Measurements from ENCODE around the gene C2CD3. TPM values are rescaled to one million over a fixed set of nuclear protein-coding genes. Genes with fewer than 3 reads are reported as not detected.
"Not testable (repeated sequence)": the region's sequence is repeated elsewhere in the genome, so short reads cannot be mapped to it uniquely, and the experiment has no call there.

C2CD3 gene
- total RNA-seq, 1 donor from 2014 or later = 3.7 TPM

DNA sequence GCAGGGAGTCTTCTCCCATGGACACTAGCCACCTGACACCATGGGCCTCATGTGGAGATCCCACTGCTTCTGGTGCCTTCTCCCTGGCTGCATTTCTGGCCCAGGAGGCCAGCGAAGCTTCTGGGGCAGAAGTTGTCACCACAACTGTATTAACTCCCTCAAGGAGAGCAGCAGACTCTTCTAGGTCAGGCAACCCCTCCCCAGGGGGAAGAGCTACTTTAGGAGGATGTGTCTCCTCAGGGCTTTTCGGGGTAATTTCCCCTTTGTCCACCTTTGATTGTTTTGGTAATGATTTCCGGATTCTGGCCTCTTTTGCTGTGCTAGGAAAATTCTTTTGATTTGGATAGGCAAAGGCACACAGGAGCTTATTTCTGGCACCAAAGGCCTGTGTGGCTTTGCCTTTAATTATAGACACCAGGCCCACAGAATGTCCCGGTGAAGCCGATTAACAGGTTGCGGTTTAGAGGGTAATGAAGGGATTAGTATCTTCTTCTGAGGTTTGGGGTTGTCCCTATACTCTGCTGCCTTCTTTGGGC lies 179.3 kb downstream of the C2CD3 start:
- no peak for FAIRE-seq
- no peak for DNase-seq (ENCODE audit: low read depth)
- no peaks in the 10 kb centered on the region for H3K27me3 ChIP-seq (ENCODE audit: control insufficient read depth, insufficient read depth, low read length)
- TF ChIP-seq, protein P1, sequence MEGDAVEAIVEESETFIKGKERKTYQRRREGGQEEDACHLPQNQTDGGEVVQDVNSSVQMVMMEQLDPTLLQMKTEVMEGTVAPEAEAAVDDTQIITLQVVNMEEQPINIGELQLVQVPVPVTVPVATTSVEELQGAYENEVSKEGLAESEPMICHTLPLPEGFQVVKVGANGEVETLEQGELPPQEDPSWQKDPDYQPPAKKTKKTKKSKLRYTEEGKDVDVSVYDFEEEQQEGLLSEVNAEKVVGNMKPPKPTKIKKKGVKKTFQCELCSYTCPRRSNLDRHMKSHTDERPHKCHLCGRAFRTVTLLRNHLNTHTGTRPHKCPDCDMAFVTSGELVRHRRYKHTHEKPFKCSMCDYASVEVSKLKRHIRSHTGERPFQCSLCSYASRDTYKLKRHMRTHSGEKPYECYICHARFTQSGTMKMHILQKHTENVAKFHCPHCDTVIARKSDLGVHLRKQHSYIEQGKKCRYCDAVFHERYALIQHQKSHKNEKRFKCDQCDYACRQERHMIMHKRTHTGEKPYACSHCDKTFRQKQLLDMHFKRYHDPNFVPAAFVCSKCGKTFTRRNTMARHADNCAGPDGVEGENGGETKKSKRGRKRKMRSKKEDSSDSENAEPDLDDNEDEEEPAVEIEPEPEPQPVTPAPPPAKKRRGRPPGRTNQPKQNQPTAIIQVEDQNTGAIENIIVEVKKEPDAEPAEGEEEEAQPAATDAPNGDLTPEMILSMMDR (IDR thresholded peaks at IDR 0.05; ENCODE audit: insufficient read depth, low read length, severe bottlenecking) = no peak
- H3K36me3 ChIP-seq (ENCODE audit: control insufficient read depth, insufficient read depth, low read length) = no peaks in the 10 kb centered on the region
- H3K4me3 ChIP-seq (ENCODE audit: low read depth, low read length) = no peak overlapping the region

DNA sequence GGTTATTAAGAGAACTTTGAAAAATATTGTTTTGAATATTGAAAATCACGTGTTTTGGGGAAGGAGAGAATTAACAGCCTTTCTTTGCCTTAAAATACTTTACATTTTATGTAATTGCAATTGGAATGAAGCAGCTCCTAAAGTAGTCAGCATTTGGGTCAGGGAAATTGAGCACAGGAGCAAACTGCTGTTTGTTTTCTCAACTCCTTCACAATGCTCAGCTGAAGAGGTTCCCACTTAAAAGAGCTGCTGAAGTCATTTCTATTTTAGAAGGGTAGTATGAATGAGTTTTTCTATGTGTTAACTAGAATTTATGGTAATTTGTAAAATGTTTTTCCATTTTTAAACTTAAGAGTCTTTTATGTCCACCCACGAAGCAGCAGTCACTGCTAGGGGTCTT lies 180.1 kb downstream of the C2CD3 start:
- FAIRE-seq (no peak), DNase-seq (ENCODE audit: low read depth) (no peak)
- TF ChIP-seq, protein P1 (IDR thresholded peaks at IDR 0.05; ENCODE audit: insufficient read depth, low read length, severe bottlenecking) = no peak
- H3K27me3 ChIP-seq (ENCODE audit: control insufficient read depth, insufficient read depth, low read length) = no peaks in the 10 kb centered on the region
- H3K36me3 ChIP-seq (ENCODE audit: control insufficient read depth, insufficient read depth, low read length) = no peaks in the 10 kb centered on the region
- no peak overlapping the region for H3K4me3 ChIP-seq (ENCODE audit: low read depth, low read length)

DNA sequence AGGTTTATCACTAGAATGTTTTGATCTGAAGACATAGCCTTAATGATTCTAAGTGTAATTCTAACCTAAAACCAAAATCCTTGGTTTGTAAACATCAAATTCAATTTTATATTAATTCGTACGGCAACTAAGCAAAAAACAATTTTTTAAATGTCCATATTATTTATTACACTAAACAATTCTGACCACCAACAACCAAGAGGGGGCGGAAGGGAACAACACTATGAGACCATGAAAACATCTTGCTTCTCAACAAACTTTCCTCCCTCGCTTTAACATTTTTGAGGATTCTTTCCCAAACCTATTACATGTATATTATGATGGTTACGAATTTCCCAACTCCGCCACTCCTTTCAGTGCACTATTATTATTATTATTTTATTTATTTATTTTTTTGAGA lies 181.6 kb downstream of the C2CD3 start:
- no peaks in the 10 kb centered on the region for H3K27me3 ChIP-seq (ENCODE audit: control insufficient read depth, insufficient read depth, low read length)
- H3K4me3 ChIP-seq (ENCODE audit: low read depth, low read length) = no peak overlapping the region
- FAIRE-seq (no peak), DNase-seq (ENCODE audit: low read depth) (no peak)
- TF ChIP-seq, protein P1 (IDR thresholded peaks at IDR 0.05; ENCODE audit: insufficient read depth, low read length, severe bottlenecking) = no peak
- no peaks in the 10 kb centered on the region for H3K36me3 ChIP-seq (ENCODE audit: control insufficient read depth, insufficient read depth, low read length)

DNA sequence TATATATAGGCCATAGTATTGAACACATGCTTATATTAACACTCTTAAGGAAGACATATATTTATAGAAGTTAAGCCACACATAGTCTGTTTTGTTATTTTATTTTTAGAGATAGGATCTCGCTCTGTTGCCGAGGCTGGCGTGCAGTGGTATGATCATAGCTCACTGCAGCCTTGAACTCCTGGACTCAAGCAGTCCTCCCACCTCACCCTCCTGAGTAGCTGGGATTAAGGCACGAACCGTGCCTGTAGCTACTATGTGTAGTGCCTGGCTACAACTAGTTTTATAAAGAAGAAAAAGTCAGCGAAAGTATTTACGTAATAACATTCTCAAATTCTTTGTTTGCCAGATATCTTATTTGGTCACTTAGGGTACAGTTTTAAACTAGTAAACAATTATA lies 182.6 kb downstream of the C2CD3 start:
- Histone ChIP-seq H3K36me3 (ENCODE audit: control insufficient read depth, insufficient read depth, low read length) (no peaks in the 10 kb centered on the region), H3K27me3 (ENCODE audit: control insufficient read depth, insufficient read depth, low read length) (no peaks in the 10 kb centered on the region), H3K4me3 (ENCODE audit: low read depth, low read length) (no peak overlapping the region)
- no peak for DNase-seq (ENCODE audit: low read depth)
- FAIRE-seq = no peak
- TF ChIP-seq, protein P1 (IDR thresholded peaks at IDR 0.05; ENCODE audit: insufficient read depth, low read length, severe bottlenecking) = no peak

DNA sequence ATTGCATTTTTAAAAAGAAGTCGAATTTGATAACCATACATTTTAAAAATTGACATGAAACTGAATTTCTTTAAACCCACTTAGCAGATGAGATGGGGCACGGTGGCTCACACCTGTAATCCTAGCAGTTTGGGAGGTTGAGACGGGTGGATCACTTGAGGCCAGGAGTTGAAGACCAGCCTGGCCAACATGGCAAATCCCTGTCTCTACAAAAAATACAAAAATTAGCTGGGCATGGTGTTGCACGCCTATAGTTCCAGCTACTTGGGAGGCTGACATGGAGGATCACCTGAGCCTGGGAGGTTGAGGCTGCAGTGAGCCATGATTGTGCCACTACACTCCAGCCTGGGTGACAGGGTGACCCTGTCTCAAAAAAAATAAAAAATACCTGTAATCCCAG lies 185.1 kb downstream of the C2CD3 start:
- H3K27me3 ChIP-seq (ENCODE audit: control insufficient read depth, insufficient read depth, low read length); H3K36me3 ChIP-seq (ENCODE audit: control insufficient read depth, insufficient read depth, low read length); H3K4me3 ChIP-seq (ENCODE audit: low read depth, low read length); FAIRE-seq; DNase-seq (ENCODE audit: low read depth): not testable (repeated sequence)

DNA sequence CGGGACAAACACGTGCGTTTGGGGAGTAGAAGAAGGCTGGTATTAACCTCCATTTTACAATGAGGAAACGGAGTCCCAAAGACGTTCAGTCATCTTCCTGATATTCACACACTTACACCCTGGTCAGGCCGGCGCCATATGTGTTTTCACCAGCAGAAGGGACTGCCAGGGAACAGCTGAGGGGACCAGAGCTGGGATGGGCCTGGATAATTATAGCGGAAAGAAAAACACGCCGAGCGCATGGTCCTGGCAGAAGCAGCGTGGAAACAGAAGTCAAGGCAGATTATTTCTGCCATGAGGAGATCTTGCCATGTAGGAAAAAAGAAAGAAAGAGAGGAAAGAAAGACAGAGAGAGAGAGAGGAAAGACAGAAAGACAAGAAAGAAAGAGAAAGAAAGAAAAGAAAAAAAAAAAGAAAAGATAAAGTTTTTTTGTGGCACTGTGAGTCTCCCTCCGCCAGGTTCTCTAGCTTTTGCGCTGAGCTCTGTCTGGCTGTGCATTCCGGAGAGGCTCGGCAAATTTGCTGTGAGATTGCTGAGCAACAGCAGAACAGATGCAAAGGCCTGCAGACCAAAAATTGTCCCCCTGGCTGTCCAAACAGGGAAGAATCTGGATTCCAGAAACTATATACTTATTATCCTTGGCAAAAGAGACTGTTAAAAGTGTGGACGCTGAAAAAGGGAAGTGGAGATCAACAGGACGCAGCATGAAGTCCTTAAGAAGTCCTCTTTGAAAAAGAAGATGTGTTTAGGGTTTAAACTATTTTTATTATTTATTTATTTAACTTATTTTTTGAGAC lies 186.9 kb downstream of the C2CD3 start:
- TF ChIP-seq, protein P1 (IDR thresholded peaks at IDR 0.05; ENCODE audit: insufficient read depth, low read length, severe bottlenecking) = no peak
- Histone ChIP-seq H3K27me3 (ENCODE audit: control insufficient read depth, insufficient read depth, low read length) (no peaks in the 10 kb centered on the region), H3K36me3 (ENCODE audit: control insufficient read depth, insufficient read depth, low read length) (peaks cover 2% of the 10 kb centered on the region), H3K4me3 (ENCODE audit: low read depth, low read length) (peak overlapping the region; percentile 67)
- FAIRE-seq = no peak
- DNase-seq (ENCODE audit: low read depth) = no peak

Measured in bronchial epithelial cell (primary cell).